ENCODE measurements around the gene PCGF2. TPM values are rescaled to one million over a fixed set of nuclear protein-coding genes. Genes with fewer than 3 reads are reported as not detected.
A peak's percentile ranks its signal among the peaks of the same experiment; 100 is the strongest.

Gene PCGF2
- total RNA-seq, 4 donors from 2014 or later, result 5.3 to 15.2 (median 7.0) TPM

GRCh38 chr17:38732376-38733281, 15.5 kb downstream of the PCGF2 start:
- peaks cover 63% of the 10 kb centered on the region for H3K4me1 ChIP-seq
- no peak for DNase-seq (ENCODE audit: low spot score in 2 of 2)
- H3K9me3 ChIP-seq, result no peaks in the 10 kb centered on the region
- H3K27me3 ChIP-seq, result no peaks in the 10 kb centered on the region
- H3K36me3 ChIP-seq, result peaks cover 28% of the 10 kb centered on the region
- WGBS, result 69% methylated on average over 5 of the region's 7 CpGs
- TF ChIP-seq EP300 (IDR thresholded peaks at IDR 0.05), result no peak
- TF ChIP-seq POLR2A (IDR thresholded peaks at IDR 0.05), result no peak
- TF ChIP-seq CTCF (IDR thresholded peaks at IDR 0.05), result no peak
- no peak for TF ChIP-seq POLR2AphosphoS5 (IDR thresholded peaks at IDR 0.05)
- no peak overlapping the region for H3K4me3 ChIP-seq
- H3K27ac ChIP-seq, result peak overlapping the region; percentile 15

GRCh38 chr17:38731526-38732294, 16.4 kb downstream of the PCGF2 start:
- H3K4me1 ChIP-seq, result peaks cover 63% of the 10 kb centered on the region
- no peaks in the 10 kb centered on the region for H3K27me3 ChIP-seq
- WGBS, result 82% methylated on average over 7 of the region's 8 CpGs
- H3K4me3 ChIP-seq, result peak overlapping the region; percentile 82
- peak overlapping the region; percentile 88 for H3K27ac ChIP-seq
- no peaks in the 10 kb centered on the region for H3K9me3 ChIP-seq
- TF ChIP-seq POLR2A (IDR thresholded peaks at IDR 0.05), result no peak
- TF ChIP-seq POLR2AphosphoS5 (IDR thresholded peaks at IDR 0.05), result no peak
- no peak for TF ChIP-seq CTCF (IDR thresholded peaks at IDR 0.05)
- DNase-seq (ENCODE audit: low spot score in 2 of 2), result no peak
- peaks cover 20% of the 10 kb centered on the region for H3K36me3 ChIP-seq

- no peaks in the 10 kb centered on the region for H3K9me3 ChIP-seq
- peak; percentile 86 for DNase-seq (ENCODE audit: low spot score in 2 of 2)
- peak overlapping the region; percentile 88 for H3K27ac ChIP-seq
- no peak for TF ChIP-seq CTCF (IDR thresholded peaks at IDR 0.05)
- H3K4me3 ChIP-seq, result peak overlapping the region; percentile 82
- WGBS, result 4% methylated on average over 18 of the region's 27 CpGs
- H3K36me3 ChIP-seq, result peaks cover 12% of the 10 kb centered on the region
- no peaks in the 10 kb centered on the region for H3K27me3 ChIP-seq
- H3K4me1 ChIP-seq, result peaks cover 63% of the 10 kb centered on the region
Measured at GRCh38 chr17:38730526-38731379, 17.4 kb downstream of the PCGF2 start.

- peak; percentile 86 to 88 for DNase-seq (ENCODE audit: low spot score in 2 of 2)
- 0% methylated on average over 5 of the region's 92 CpGs for WGBS
- peaks cover 59% of the 10 kb centered on the region for H3K4me1 ChIP-seq
- no peak for TF ChIP-seq EP300 (IDR thresholded peaks at IDR 0.05)
- peak; percentile 85 to 90 for TF ChIP-seq CTCF (IDR thresholded peaks at IDR 0.05)
- H3K36me3 ChIP-seq, result peaks cover 15% of the 10 kb centered on the region
- peak within 1 kb of the TSS; percentile 82 for H3K4me3 ChIP-seq
- no peaks in the 10 kb centered on the region for H3K9me3 ChIP-seq
- H3K27me3 ChIP-seq, result no peaks in the 10 kb centered on the region
- peak within 1 kb of the TSS; percentile 88 for H3K27ac ChIP-seq
Measured at GRCh38 chr17:38729886-38730525, 18.1 kb downstream of the PCGF2 start, which contains the start of gene CISD3. CISD3 (plus strand) TSS chr17:38730341; CDS start chr17:38730359, 18 bp downstream.

Measured in suprapubic skin (tissue), 4 donors.